A549 (cell line): ENCODE measurements around the gene LRRIQ4. TPM values are rescaled to one million over a fixed set of nuclear protein-coding genes. Genes with fewer than 3 reads are reported as not detected.

ENCODE experiments used
- ATAC-seq, 2 experiments: fragments of 200-7000 bp in 1 of 2; fragments of >200 bp in 1 of 2; cut with Nextera tagmentation in 1 of 2; cut with Tn5 transposase in 1 of 2; 3 replicates each; pipeline versions ENCODE4 v1.8.0 to v1.9.1; 2018 to 2020; ENCODE audit warnings: mild to moderate bottlenecking in 1 of 2, moderate library complexity in 1 of 2
- CTCF ChIA-PET: fragments of 300-600 bp; sonication (Branson Sonifier 250); formaldehyde crosslinking; extraction: SDS; loops from one replicate; lab custom pipeline; 2021; ENCODE audit warnings: antibody characterized with exemption, inconsistent platforms; lab: Yijun Ruan, JAX
- POLR2A ChIA-PET: fragments of 350-600 bp; formaldehyde crosslinking; extraction: SDS; loops from one replicate; lab custom pipeline; 2021; ENCODE audit warnings: antibody characterized with exemption, inconsistent platforms; lab: Yijun Ruan, JAX
- DNase-seq, 2 experiments: peaks; one replicate each; pipeline versions ENCODE4 v3.0.0 to v3.0.0-alpha.2; 2011 to 2016; ENCODE audit warnings: low read depth in 1 of 2, low spot score in 1 of 2
- FAIRE-seq: peaks from 2 replicates; lab custom pipeline; 2011; peaks lifted over from hg19 to GRCh38; lab: Jason Lieb, UNC
- H3K27ac ChIP-seq, 2 experiments: fragments of >200 bp; sonication (Bioruptor Twin); formaldehyde crosslinking; 3 replicates each; pipeline ENCODE4 v1.5.1; 2016 to 2017
- H3K4me1 ChIP-seq: fragments of >200 bp; sonication (Bioruptor Twin); formaldehyde crosslinking; 3 replicates; pipeline ENCODE4 v1.6.1; 2016
- H3K4me2 ChIP-seq: fragments of >200 bp; sonication (Bioruptor Twin); formaldehyde crosslinking; 3 replicates; pipeline ENCODE4 v1.6.1; 2016
- H3K4me3 ChIP-seq: fragments of >200 bp; sonication (Bioruptor Twin); formaldehyde crosslinking; 3 replicates; pipeline ENCODE4 v1.5.1; 2016
- H3K9me3 ChIP-seq: fragments of >200 bp; sonication (Bioruptor Twin); formaldehyde crosslinking; 3 replicates; pipeline ENCODE4 v1.6.1; 2016
- CBX2 ChIP-seq: fragments of 200-600 bp; sonication (generic); IDR thresholded peaks from 2 replicates; pipeline ENCODE4 v1.6.1; 2016; ENCODE audit warnings: low read depth, mild to moderate bottlenecking, borderline replicate concordance
- EHF ChIP-seq: fragments of 250-450 bp; sonication (Bioruptor Pico); IDR thresholded peaks from 2 replicates; pipeline ENCODE4 v1.5.0; 2020; ENCODE audit warnings: mild to moderate bottlenecking
- ESRRA ChIP-seq: fragments of 150-350 bp; IDR thresholded peaks from 2 replicates; pipeline ENCODE4 v1.6.1; 2014; ENCODE audit warnings: mild to moderate bottlenecking, low read length, borderline replicate concordance
- FOXS1 ChIP-seq: fragments of 250-450 bp; sonication (Bioruptor Pico); IDR thresholded peaks from 2 replicates; pipeline ENCODE4 v1.5.0; 2020; ENCODE audit warnings: mild to moderate bottlenecking, moderate library complexity
- HDAC2 ChIP-seq: fragments of 200-600 bp; sonication (generic); IDR thresholded peaks from 2 replicates; pipeline ENCODE4 v1.6.1; 2016
- HOXB13 ChIP-seq: fragments of 250-450 bp; sonication (Bioruptor Pico); IDR thresholded peaks from 2 replicates; pipeline ENCODE4 v1.5.0; 2020; ENCODE audit warnings: low read depth, mild to moderate bottlenecking, moderate library complexity
- JUN ChIP-seq, 2 experiments: fragments of >200 bp; sonication (Bioruptor Twin); formaldehyde crosslinking; IDR thresholded peaks; 2 replicates in 1 of 2; 3 replicates in 1 of 2; pipeline ENCODE4 v1.6.1; 2016 to 2017
- KDM1A ChIP-seq: fragments of 200-600 bp; sonication (generic); IDR thresholded peaks from 2 replicates; pipeline ENCODE4 v1.6.1; 2016; ENCODE audit warnings: low read depth, mild to moderate bottlenecking
- KDM5A ChIP-seq: fragments of 200-600 bp; sonication (generic); IDR thresholded peaks from 2 replicates; pipeline ENCODE4 v1.6.1; 2016; ENCODE audit warnings: antibody characterized with exemption, mild to moderate bottlenecking
- NFE2L2 ChIP-seq: fragments of 150-350 bp; conservative IDR thresholded peaks from 2 replicates; pipeline ENCODE4 v1.6.1; 2014; ENCODE audit warnings: low read length
- PHF8 ChIP-seq: fragments of 200-600 bp; sonication (generic); IDR thresholded peaks from 2 replicates; pipeline ENCODE4 v1.6.1; 2016; ENCODE audit warnings: low read depth, mild to moderate bottlenecking, antibody characterized with exemption, moderate library complexity, borderline replicate concordance
- POLR2AphosphoS2 ChIP-seq: conservative IDR thresholded peaks from 2 replicates; pipeline ENCODE4 v1.6.1; 2012; ENCODE audit warnings: low read length, improper control_type of control experiment, inconsistent platforms
- RAD21 ChIP-seq, 2 experiments: fragments of >200 bp in 1 of 2; sonication (Bioruptor Twin) in 1 of 2; formaldehyde crosslinking in 1 of 2; IDR thresholded peaks in 1 of 2; conservative IDR thresholded peaks in 1 of 2; 2 replicates in 1 of 2; 3 replicates in 1 of 2; pipeline ENCODE4 v1.6.1; 2012 to 2018; ENCODE audit warnings: inconsistent platforms in 1 of 2
- RARB ChIP-seq: fragments of 250-450 bp; sonication (Bioruptor Pico); IDR thresholded peaks from 2 replicates; pipeline ENCODE4 v1.8.0; 2021; ENCODE audit warnings: mild to moderate bottlenecking, moderate library complexity
- RFX5 ChIP-seq: fragments of 450-650 bp; IDR thresholded peaks from 2 replicates; pipeline ENCODE4 v1.7.1; 2014; ENCODE audit warnings: antibody characterized with exemption, mild to moderate bottlenecking, moderate library complexity
- RNF2 ChIP-seq: fragments of 200-600 bp; sonication (generic); IDR thresholded peaks from 2 replicates; pipeline ENCODE4 v1.6.1; 2016; ENCODE audit warnings: low read depth, mild to moderate bottlenecking, antibody characterized with exemption, moderate library complexity, borderline replicate concordance
- TFCP2L1 ChIP-seq: fragments of 250-450 bp; sonication (Bioruptor Pico); IDR thresholded peaks from 2 replicates; pipeline ENCODE4 v1.5.0; 2021; ENCODE audit warnings: mild to moderate bottlenecking
- ZC3H11A ChIP-seq: fragments of 450-650 bp; IDR thresholded peaks from 2 replicates; pipeline ENCODE4 v1.6.1; 2014; ENCODE audit warnings: antibody characterized with exemption, mild to moderate bottlenecking
- ZNF302 ChIP-seq: fragments of 250-450 bp; sonication (Bioruptor Pico); IDR thresholded peaks from 2 replicates; pipeline ENCODE4 v1.9.0; 2021; ENCODE audit warnings: inconsistent platforms, mild to moderate bottlenecking, moderate library complexity
- ZSCAN20 ChIP-seq: fragments of 250-450 bp; sonication (Bioruptor Pico); IDR thresholded peaks from 2 replicates; pipeline ENCODE4 v1.8.0; 2022; ENCODE audit warnings: mild to moderate bottlenecking, moderate library complexity
- WGBS: methylation state at CpG from one replicate; pipeline ENCODE4 v1.1.6; 2017; ENCODE audit errors: missing lambda C conversion rate; 5-methylcytosine and 5-hydroxymethylcytosine counted together
- polyA plus RNA-seq, 4 experiments: library from polyadenylated mRNA; depleted of rRNA in 3 of 4; stranded (reverse); fragments of >200 nt; fragmentation: RNase III in 1 of 4; extraction: RNeasy Plus Mini Kit Qiagen cat#74134 plus additional on column Dnase treatment in 1 of 4; gene quantifications; 2 replicates in 3 of 4; 3 replicates in 1 of 4; pipeline ENCODE4 v1.2.3, GENCODE V29; 2011 to 2017
- TF ChIP-seq, protein P1 (sequence below): IDR thresholded peaks from 2 replicates; pipeline ENCODE4 v1.6.1; 2012

Gene LRRIQ4
- polyA plus RNA-seq, 2 of the 4 experiments (the other 2 are of a cell fraction), result not detected

- Histone ChIP-seq H3K4me2 (peak overlapping the region; percentile 76), H3K4me1 (peaks cover 15% of the 10 kb centered on the region; the same call in 2 of the 3 replicates), H3K4me3 (peak overlapping the region; percentile 90), H3K9me3 (no peaks in the 10 kb centered on the region), H3K27ac (no peak overlapping the region)
- ATAC-seq, result no peak
- POLR2A ChIA-PET, result interaction anchor here (1.3 to 2.7 kb wide), 2 partner anchors 10 to 583 kb away, joined by 3 to 18 read pairs; partner anchors contain the start of genes SKIL and TERC
- CTCF ChIA-PET, result interaction anchor here (2.7 kb wide), 1 partner anchor 11 kb away, joined by 10 read pairs; the partner anchor contains the start of gene TERC
- no peak for FAIRE-seq
- no peak for DNase-seq
- TF ChIP-seq HDAC2, result no peak
- TF ChIP-seq POLR2AphosphoS2, result no peak
- no peak for TF ChIP-seq RARB (CRISPR knock-in tag)
- no peak for TF ChIP-seq KDM1A
- TF ChIP-seq ZNF302, result no peak
- no peak for TF ChIP-seq TFCP2L1 (CRISPR knock-in tag)
- no peak for TF ChIP-seq ESRRA
- TF ChIP-seq FOXS1, result no peak
- 49% methylated on average over 5 of the region's 5 CpGs for WGBS
Observed at GRCh38 chr3:169774186-169774585, 38.5 kb upstream of the LRRIQ4 start.

DNA sequence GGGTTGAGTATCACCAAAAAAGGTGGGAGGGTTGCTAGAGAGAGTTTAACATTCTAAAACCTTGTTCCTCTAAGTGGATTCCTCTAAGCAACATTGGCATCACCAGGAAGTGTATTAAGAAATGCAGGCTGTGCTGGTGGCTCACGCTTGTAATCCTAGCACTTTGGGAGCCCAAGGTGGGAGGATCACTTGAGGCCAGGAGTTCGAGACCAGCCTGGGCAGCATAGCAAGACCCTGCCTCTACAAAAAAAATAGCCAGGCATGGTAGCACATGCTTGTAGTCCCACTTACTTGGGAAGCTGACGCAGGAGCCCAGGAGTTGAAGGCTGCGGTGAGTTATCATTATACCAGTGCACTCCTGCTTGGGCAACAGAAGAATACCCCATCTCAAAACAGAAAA is 34.8 kb upstream of the LRRIQ4 start:
- no peak overlapping the region for H3K4me2 ChIP-seq
- ChIA-PET POLR2A (no interaction called here), CTCF (interaction anchor here (1.1 kb wide), 1 partner anchor 36 kb away, joined by 3 read pairs; no protein-coding TSS in a partner anchor)
- peaks cover 15% of the 10 kb centered on the region; the same call in 2 of the 3 replicates for H3K4me1 ChIP-seq
- 71% methylated on average over 4 of the region's 4 CpGs for WGBS
- H3K9me3 ChIP-seq, result no peaks in the 10 kb centered on the region
- H3K4me3 ChIP-seq, result no peak overlapping the region
- no peak overlapping the region for H3K27ac ChIP-seq
- ATAC-seq (no peak), DNase-seq (no peak), FAIRE-seq (no peak)
- TF ChIP-seq ZSCAN20 (no peak), PHF8 (no peak), ZNF302 (no peak), HOXB13 (CRISPR knock-in tag) (no peak), RNF2 (no peak), ESRRA (no peak), POLR2AphosphoS2 (no peak), RFX5 (no peak), NFE2L2 (no peak), EHF (CRISPR knock-in tag) (no peak), ZC3H11A (no peak)
- TF ChIP-seq, protein P1, sequence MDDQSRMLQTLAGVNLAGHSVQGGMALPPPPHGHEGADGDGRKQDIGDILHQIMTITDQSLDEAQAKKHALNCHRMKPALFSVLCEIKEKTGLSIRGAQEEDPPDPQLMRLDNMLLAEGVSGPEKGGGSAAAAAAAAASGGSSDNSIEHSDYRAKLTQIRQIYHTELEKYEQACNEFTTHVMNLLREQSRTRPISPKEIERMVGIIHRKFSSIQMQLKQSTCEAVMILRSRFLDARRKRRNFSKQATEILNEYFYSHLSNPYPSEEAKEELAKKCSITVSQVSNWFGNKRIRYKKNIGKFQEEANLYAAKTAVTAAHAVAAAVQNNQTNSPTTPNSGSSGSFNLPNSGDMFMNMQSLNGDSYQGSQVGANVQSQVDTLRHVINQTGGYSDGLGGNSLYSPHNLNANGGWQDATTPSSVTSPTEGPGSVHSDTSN, result no peak

GRCh38 chr3:169780742-169781141 is 31.9 kb upstream of the LRRIQ4 start:
- Histone ChIP-seq H3K4me3 (no peak overlapping the region), H3K4me1 (no peaks in the 10 kb centered on the region; the same call in 2 of the 3 replicates), H3K9me3 (no peaks in the 10 kb centered on the region), H3K27ac (no peak overlapping the region), H3K4me2 (no peak overlapping the region)
- WGBS, result 77% methylated on average over 2 of the region's 2 CpGs
- ChIA-PET POLR2A (no interaction called here), CTCF (interaction anchor here (1.0 kb wide), 1 partner anchor 10 kb away, joined by 3 read pairs; no protein-coding TSS in a partner anchor)
- TF ChIP-seq CBX2 (no peak), JUN (IDR thresholded peaks at IDR 0.05) (no peak), PHF8 (no peak), NFE2L2 (no peak), KDM5A (no peak), RAD21 (conservative IDR thresholded peaks at IDR 0.05 in 1 of 2, IDR thresholded peaks at IDR 0.05 in 1 of 2) (no peak)
- no peak for FAIRE-seq
- DNase-seq, result no peak
- ATAC-seq, result no peak
